Right atrium auricular region (tissue), 2 donors: ENCODE measurements around the gene PRRC2A. TPM values are rescaled to one million over a fixed set of nuclear protein-coding genes. Genes with fewer than 3 reads are reported as not detected.

Source experiments
- DNase-seq: peaks from one replicate; pipeline ENCODE4 v3.0.0-alpha.2; 2019; ENCODE audit warnings: low spot score
- H3K27ac ChIP-seq, 2 donors: fragments of 200-600 bp; sonication (generic); 1 replicate in 1 of 2; 2 replicates in 1 of 2; pipeline ENCODE4 v1.5.1; 2016 to 2019
- H3K27me3 ChIP-seq, 2 donors: fragments of 200-600 bp; sonication (generic); one replicate each; pipeline versions ENCODE4 v1.5.1 to v1.6.0; 2017 to 2019
- H3K36me3 ChIP-seq: fragments of 200-600 bp; sonication (generic); one replicate; pipeline ENCODE4 v1.5.1; 2016
- H3K4me1 ChIP-seq, 2 donors: fragments of 200-600 bp; sonication (generic); one replicate each; pipeline versions ENCODE4 v1.5.1 to v1.6.0; 2017 to 2019
- H3K4me3 ChIP-seq, 2 donors: fragments of 200-600 bp; sonication (generic); 1 replicate in 1 of 2; 2 replicates in 1 of 2; pipeline ENCODE4 v1.5.1; 2017 to 2019; ENCODE audit warnings: mild to moderate bottlenecking in 1 of 2, moderate library complexity in 1 of 2
- H3K9me3 ChIP-seq, 2 donors: fragments of 200-600 bp; sonication (generic); one replicate each; pipeline ENCODE4 v1.5.1; 2019
- total RNA-seq, 2 donors: library from RNA; depleted of rRNA; stranded (reverse); fragments of >200 nt; gene quantifications; one replicate each; pipeline ENCODE4 v1.1.0, GENCODE V29; 2016
- TF ChIP-seq, protein P1 (sequence below), 2 donors: fragments of 200-600 bp; sonication (generic); IDR thresholded peaks; one replicate each; pipeline ENCODE4 v1.5.1; 2019; ENCODE audit warnings: antibody characterized with exemption in 2 of 2

Gene PRRC2A
- total RNA-seq, 2 donors from 2014 or later = 61.0 to 96.7 TPM

DNA sequence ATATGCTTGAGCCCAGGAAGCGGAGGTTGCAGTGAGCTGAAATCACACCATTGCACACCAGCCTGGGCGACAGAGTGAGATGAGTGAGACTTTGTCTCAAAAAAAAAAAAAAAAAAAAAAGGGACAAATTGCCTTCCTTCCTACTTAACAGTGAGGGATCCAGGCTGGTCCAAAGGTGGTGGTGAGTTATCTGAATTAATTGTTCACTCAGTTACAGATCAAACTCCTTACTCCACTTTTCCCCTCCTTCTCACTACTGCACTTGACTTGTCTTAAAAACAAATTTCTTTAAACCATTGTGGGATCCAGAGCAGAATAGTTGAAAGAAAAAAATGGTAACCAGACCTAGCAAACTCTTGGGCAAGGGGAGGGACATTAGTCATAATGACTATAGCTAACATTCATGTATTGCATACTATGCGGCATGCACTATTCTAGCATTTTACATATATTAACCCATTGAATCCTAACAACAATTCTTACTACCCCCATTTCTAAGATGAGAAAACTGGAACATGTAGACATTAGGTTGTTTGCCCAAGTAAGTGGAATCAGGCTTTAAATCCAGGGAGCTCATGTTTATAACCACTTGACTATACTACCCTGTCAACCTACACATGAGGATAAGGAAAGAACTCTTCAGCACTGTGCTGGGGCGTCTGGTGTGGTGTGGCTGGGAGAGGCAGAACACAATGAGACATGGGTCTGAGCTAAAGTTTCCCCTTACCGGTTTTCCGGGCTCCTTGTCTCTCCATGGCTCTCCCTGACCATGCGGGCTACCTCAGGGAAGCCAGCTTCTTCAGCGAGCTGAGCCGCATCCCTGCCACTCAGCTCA lies 42.8 kb downstream of the PRRC2A start:
- no peaks in the 10 kb centered on the region for H3K27me3 ChIP-seq
- H3K4me1 ChIP-seq = peaks cover 0 to 66% of the 10 kb centered on the region in 2 donors
- TF ChIP-seq, protein P1, sequence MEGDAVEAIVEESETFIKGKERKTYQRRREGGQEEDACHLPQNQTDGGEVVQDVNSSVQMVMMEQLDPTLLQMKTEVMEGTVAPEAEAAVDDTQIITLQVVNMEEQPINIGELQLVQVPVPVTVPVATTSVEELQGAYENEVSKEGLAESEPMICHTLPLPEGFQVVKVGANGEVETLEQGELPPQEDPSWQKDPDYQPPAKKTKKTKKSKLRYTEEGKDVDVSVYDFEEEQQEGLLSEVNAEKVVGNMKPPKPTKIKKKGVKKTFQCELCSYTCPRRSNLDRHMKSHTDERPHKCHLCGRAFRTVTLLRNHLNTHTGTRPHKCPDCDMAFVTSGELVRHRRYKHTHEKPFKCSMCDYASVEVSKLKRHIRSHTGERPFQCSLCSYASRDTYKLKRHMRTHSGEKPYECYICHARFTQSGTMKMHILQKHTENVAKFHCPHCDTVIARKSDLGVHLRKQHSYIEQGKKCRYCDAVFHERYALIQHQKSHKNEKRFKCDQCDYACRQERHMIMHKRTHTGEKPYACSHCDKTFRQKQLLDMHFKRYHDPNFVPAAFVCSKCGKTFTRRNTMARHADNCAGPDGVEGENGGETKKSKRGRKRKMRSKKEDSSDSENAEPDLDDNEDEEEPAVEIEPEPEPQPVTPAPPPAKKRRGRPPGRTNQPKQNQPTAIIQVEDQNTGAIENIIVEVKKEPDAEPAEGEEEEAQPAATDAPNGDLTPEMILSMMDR (IDR thresholded peaks at IDR 0.05) = no peak
- peak overlapping the region; percentile 89 to 97 for H3K27ac ChIP-seq
- no peak for DNase-seq
- peaks cover 24% of the 10 kb centered on the region for H3K36me3 ChIP-seq
- peak overlapping the region; percentile 84 to 92 for H3K4me3 ChIP-seq
- H3K9me3 ChIP-seq = no peaks in the 10 kb centered on the region

DNA sequence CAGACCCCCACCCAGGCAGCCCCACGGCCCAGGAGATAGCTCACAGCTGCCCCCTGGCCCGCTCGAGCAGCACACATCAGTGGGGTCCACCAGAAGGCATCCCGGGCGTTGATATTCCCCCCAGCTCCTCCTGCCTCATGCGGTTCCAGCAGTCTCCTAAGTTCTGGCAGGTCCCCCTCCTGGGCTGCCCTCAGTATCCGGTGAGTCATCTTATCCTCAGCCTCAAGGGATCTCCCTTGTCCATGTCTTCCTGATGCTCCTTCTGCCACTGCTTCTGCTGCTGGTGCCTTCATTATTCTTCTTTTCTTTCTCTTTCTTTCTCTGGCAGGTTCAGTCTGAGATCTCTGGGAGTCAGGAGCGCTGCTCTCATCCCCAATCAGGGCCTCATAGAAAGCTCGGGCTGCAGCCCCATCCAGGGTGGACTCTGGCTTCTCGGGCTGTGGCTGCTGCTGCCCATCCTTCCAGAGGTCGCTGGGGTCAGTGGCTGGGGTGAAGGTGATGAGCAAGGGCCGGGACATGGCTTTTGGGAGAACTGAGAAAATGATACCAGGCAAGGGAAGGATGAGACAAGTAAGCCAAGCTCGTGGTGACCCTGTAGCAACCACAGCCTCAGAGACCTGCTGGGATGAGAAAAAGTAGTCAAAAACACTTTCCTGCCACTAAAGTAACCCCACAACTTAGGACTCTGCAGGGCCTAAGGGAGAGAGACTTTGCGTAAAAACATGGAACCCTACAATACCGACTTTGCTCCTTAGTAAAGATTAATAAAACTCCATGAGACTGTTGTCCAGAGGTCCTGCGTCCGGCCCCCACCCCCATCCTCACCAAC lies 43.7 kb downstream of the PRRC2A start:
- peak overlapping the region; percentile 84 to 92 for H3K4me3 ChIP-seq
- no peaks in the 10 kb centered on the region for H3K9me3 ChIP-seq
- peak overlapping the region; percentile 89 to 97 for H3K27ac ChIP-seq
- peak; percentile 80 for DNase-seq
- H3K27me3 ChIP-seq = no peaks in the 10 kb centered on the region
- H3K4me1 ChIP-seq = peaks cover 0 to 58% of the 10 kb centered on the region in 2 donors
- TF ChIP-seq, protein P1 (IDR thresholded peaks at IDR 0.05) = no peak
- H3K36me3 ChIP-seq = peaks cover 33% of the 10 kb centered on the region

DNA sequence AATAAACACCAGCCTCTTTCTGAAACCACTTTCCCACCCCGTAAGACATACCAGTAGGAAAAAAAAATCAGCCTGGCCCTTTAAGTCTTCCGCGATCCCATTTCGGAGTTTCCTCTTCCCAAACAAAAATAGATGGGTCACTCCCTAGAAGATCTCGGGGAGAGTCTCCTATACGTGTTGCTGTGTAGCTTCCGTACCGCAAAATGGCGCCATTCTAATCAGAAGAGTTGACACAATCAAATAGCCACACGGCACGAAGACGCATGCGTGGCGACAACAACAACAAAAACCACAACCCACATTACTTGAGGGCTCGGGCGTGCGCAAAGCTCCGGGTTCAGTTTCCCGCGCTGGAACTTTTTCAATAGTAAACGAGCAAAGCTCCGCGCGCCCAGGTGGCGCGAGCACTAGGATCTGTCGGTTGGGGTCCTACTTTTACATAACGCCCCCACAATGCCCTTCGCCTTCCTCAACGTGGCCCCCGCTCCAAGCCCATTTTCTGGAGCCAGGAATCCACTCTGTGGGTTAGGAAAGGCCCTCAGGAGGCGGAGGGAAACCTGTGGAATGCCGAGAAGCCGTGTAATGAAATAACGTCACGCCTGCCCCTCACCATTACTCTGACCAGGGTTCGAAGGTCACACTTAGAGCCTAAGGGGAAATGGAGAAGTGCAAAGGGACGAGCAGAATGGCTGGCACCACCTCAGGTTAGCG lies 44.4 kb downstream of the PRRC2A start, which contains the start of gene GPANK1:
Gene GPANK1, minus strand, starts transcription at position 208 of the 711 bp plus-strand sequence. CDS start 519 bp downstream, outside the sequence.
- Histone ChIP-seq H3K4me1 (peaks cover 0 to 50% of the 10 kb centered on the region in 2 donors), H3K36me3 (peaks cover 40% of the 10 kb centered on the region), H3K9me3 (no peaks in the 10 kb centered on the region), H3K27ac (peak within 1 kb of the TSS; percentile 89 to 97), H3K4me3 (peak within 1 kb of the TSS; percentile 84 to 92), H3K27me3 (no peaks in the 10 kb centered on the region)
- DNase-seq = peak; percentile 96
- TF ChIP-seq, protein P1 (IDR thresholded peaks at IDR 0.05) = no peak

DNA sequence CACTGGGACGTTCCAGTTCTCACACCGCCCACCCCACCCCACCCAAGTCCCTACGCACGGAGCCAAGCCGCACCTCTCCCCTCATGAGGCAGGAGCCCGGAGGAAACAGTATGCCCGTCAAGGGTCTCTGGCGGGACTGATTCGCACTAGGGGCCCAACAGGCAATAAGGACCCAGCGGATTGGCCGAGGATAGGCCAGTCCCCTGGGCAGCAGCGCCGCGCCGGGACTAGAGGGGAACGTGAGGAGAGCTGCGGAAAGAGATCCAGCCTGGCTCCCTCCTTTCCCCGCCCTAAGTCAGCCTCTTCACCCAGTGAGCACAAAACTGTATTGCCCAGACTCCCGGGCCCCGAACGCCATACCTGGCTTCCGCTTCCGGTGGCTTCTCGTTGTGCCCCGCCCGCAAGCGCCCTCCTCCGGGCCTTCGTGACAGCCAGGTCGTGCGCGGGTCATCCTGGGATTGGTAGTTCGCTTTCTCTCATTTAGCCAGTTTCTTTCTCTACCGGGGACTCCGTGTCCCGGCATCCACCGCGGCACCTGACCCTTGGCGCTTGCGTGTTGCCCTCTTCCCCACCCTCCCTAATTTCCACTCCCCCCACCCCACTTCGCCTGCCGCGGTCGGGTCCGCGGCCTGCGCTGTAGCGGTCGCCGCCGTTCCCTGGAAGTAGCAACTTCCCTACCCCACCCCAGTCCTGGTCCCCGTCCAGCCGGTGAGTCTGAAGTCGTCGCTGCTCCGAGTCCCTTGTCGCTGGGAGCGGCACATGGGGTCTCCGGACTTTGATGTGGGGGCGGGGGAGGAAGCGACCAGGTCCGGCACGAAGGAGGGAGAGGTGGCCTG lies 45.2 kb downstream of the PRRC2A start, which contains the start of gene CSNK2B:
Gene CSNK2B, plus strand, starts transcription at position 580 of the 836 bp plus-strand sequence. CDS start 752 bp downstream, outside the sequence.
- TF ChIP-seq, protein P1 (IDR thresholded peaks at IDR 0.05) = no peak
- peak within 1 kb of the TSS; percentile 84 to 92 for H3K4me3 ChIP-seq
- H3K27me3 ChIP-seq = no peaks in the 10 kb centered on the region
- no peaks in the 10 kb centered on the region for H3K9me3 ChIP-seq
- peaks cover 48% of the 10 kb centered on the region for H3K36me3 ChIP-seq
- peaks cover 0 to 48% of the 10 kb centered on the region in 2 donors for H3K4me1 ChIP-seq
- peak within 1 kb of the TSS; percentile 89 to 97 for H3K27ac ChIP-seq
- peak; percentile 99 for DNase-seq
